ENCODE measurements around the gene SLC34A1. TPM values are rescaled to one million over a fixed set of nuclear protein-coding genes. Genes with fewer than 3 reads are reported as not detected.

SLC34A1 gene
- total RNA-seq, 1 donor from 2014 or later, result not detected

- peak overlapping the region; percentile 63 for H3K4me3 ChIP-seq (ENCODE audit: low read depth, low read length)
- TF ChIP-seq CTCF (conservative IDR thresholded peaks at IDR 0.05; ENCODE audit: low read depth, low read length), result no peak
Measured at GRCh38 chr5:177363565-177363964, 20.7 kb upstream of the SLC34A1 start.

GRCh38 chr5:177364159-177364962 is 19.9 kb upstream of the SLC34A1 start:
- DNase-seq (ENCODE audit: low read depth), result no peak
- no peak for TF ChIP-seq CTCF (conservative IDR thresholded peaks at IDR 0.05; ENCODE audit: low read depth, low read length)
- H3K4me3 ChIP-seq (ENCODE audit: low read depth, low read length), result no peak overlapping the region

More at GRCh38 chr5:177363565-177363964, 20.7 kb upstream of the SLC34A1 start:
- DNase-seq (ENCODE audit: low read depth), result no peak

GRCh38 chr5:177365845-177366527 is 18.2 kb upstream of the SLC34A1 start:
- no peak for TF ChIP-seq CTCF (conservative IDR thresholded peaks at IDR 0.05; ENCODE audit: low read depth, low read length)
- peak overlapping the region; percentile 58 for H3K4me3 ChIP-seq (ENCODE audit: low read depth, low read length)

GRCh38 chr5:177366528-177367322 is 17.5 kb upstream of the SLC34A1 start:
- no peak for TF ChIP-seq CTCF (conservative IDR thresholded peaks at IDR 0.05; ENCODE audit: low read depth, low read length)
- no peak for DNase-seq (ENCODE audit: low read depth)
- H3K4me3 ChIP-seq (ENCODE audit: low read depth, low read length), result peak overlapping the region; percentile 58

More at GRCh38 chr5:177365845-177366527, 18.2 kb upstream of the SLC34A1 start:
- DNase-seq (ENCODE audit: low read depth), result no peak

GRCh38 chr5:177367323-177367848 is 16.8 kb upstream of the SLC34A1 start:
- peak overlapping the region; percentile 58 for H3K4me3 ChIP-seq (ENCODE audit: low read depth, low read length)

More at GRCh38 chr5:177367323-177367848, 16.8 kb upstream of the SLC34A1 start:
- DNase-seq (ENCODE audit: low read depth), result no peak
- peak; percentile 15 for TF ChIP-seq CTCF (conservative IDR thresholded peaks at IDR 0.05; ENCODE audit: low read depth, low read length)
